ENCODE results near the gene LRRC10B.
A peak's percentile ranks its signal among the peaks of the same experiment; 100 is the strongest.

Gene LRRC10B

GRCh38 chr11:61507012-61507768 is 1.4 kb upstream of the LRRC10B start:
- in situ Hi-C loops (cut with HindIII; ENCODE audit: low pct_unique_long_range_greater_than_20kb, low sequenced_read_pairs): no loop called here
- TF ChIP-seq JUND (IDR thresholded peaks at IDR 0.05; ENCODE audit: low read depth): no peak
- no peak for DNase-seq (ENCODE audit: low read depth in 1 of 2, low spot score in 1 of 2)

- TF ChIP-seq JUND (IDR thresholded peaks at IDR 0.05; ENCODE audit: low read depth): no peak
- DNase-seq (ENCODE audit: low read depth in 1 of 2, low spot score in 1 of 2): no peak
- in situ Hi-C loops (cut with HindIII; ENCODE audit: low pct_unique_long_range_greater_than_20kb, low sequenced_read_pairs): no loop called here
Measured at GRCh38 chr11:61509043-61510029, 787 bp downstream of the LRRC10B start.

- in situ Hi-C loops (cut with HindIII; ENCODE audit: low pct_unique_long_range_greater_than_20kb, low sequenced_read_pairs): no loop called here
- no peak for TF ChIP-seq JUND (IDR thresholded peaks at IDR 0.05; ENCODE audit: low read depth)
- DNase-seq (ENCODE audit: low read depth in 1 of 2, low spot score in 1 of 2): no peak
Measured at GRCh38 chr11:61510166-61510919, 1.8 kb downstream of the LRRC10B start.

GRCh38 chr11:61510974-61511373 is 2.4 kb downstream of the LRRC10B start:
- no peak for DNase-seq (ENCODE audit: low read depth in 1 of 2, low spot score in 1 of 2)
- in situ Hi-C loops (cut with HindIII; ENCODE audit: low pct_unique_long_range_greater_than_20kb, low sequenced_read_pairs): no loop called here
- no peak for TF ChIP-seq JUND (IDR thresholded peaks at IDR 0.05; ENCODE audit: low read depth)

GRCh38 chr11:61511383-61511782 is 2.8 kb downstream of the LRRC10B start:
- in situ Hi-C loops (cut with HindIII; ENCODE audit: low pct_unique_long_range_greater_than_20kb, low sequenced_read_pairs): no loop called here
- no peak for TF ChIP-seq JUND (IDR thresholded peaks at IDR 0.05; ENCODE audit: low read depth)
- no peak for DNase-seq (ENCODE audit: low read depth in 1 of 2, low spot score in 1 of 2)

GRCh38 chr11:61512435-61512834 is 3.9 kb downstream of the LRRC10B start:
- TF ChIP-seq JUND (IDR thresholded peaks at IDR 0.05; ENCODE audit: low read depth): no peak
- DNase-seq (ENCODE audit: low read depth in 1 of 2, low spot score in 1 of 2): no peak
- in situ Hi-C loops (cut with HindIII; ENCODE audit: low pct_unique_long_range_greater_than_20kb, low sequenced_read_pairs): no loop called here

GRCh38 chr11:61513143-61513765 is 4.7 kb downstream of the LRRC10B start:
- peak in 1 of 2 experiments; percentile 40 for DNase-seq (ENCODE audit: low read depth in 1 of 2, low spot score in 1 of 2)
- in situ Hi-C loops (cut with HindIII; ENCODE audit: low pct_unique_long_range_greater_than_20kb, low sequenced_read_pairs): no loop called here
- no peak for TF ChIP-seq JUND (IDR thresholded peaks at IDR 0.05; ENCODE audit: low read depth)

- no peak for DNase-seq (ENCODE audit: low read depth in 1 of 2, low spot score in 1 of 2)
- in situ Hi-C loops (cut with HindIII; ENCODE audit: low pct_unique_long_range_greater_than_20kb, low sequenced_read_pairs): no loop called here
- TF ChIP-seq JUND (IDR thresholded peaks at IDR 0.05; ENCODE audit: low read depth): no peak
Measured at GRCh38 chr11:61514050-61514917, 5.7 kb downstream of the LRRC10B start.

- in situ Hi-C loops (cut with HindIII; ENCODE audit: low pct_unique_long_range_greater_than_20kb, low sequenced_read_pairs): no loop called here
- TF ChIP-seq JUND (IDR thresholded peaks at IDR 0.05; ENCODE audit: low read depth): no peak
- no peak for DNase-seq (ENCODE audit: low read depth in 1 of 2, low spot score in 1 of 2)
Measured at GRCh38 chr11:61515686-61516085, 7.1 kb downstream of the LRRC10B start.

- TF ChIP-seq JUND (IDR thresholded peaks at IDR 0.05; ENCODE audit: low read depth): no peak
- in situ Hi-C loops (cut with HindIII; ENCODE audit: low pct_unique_long_range_greater_than_20kb, low sequenced_read_pairs): no loop called here
- no peak for DNase-seq (ENCODE audit: low read depth in 1 of 2, low spot score in 1 of 2)
Measured at GRCh38 chr11:61516191-61516590, 7.6 kb downstream of the LRRC10B start.
